Hepatocyte (in vitro differentiated cells): ENCODE measurements around the gene MCL1.

Source experiments
- CTCF ChIP-seq: fragments of 200-600 bp; sonication (generic); IDR thresholded peaks from 2 replicates; pipeline ENCODE4 v1.5.1; 2016; ENCODE audit warnings: antibody characterized with exemption, mild to moderate bottlenecking; ENCODE audit not compliant: poor library complexity
- EZH2 ChIP-seq: fragments of 200-600 bp; sonication (generic); IDR thresholded peaks from 2 replicates; pipeline ENCODE4 v1.6.1; 2016; ENCODE audit warnings: antibody characterized with exemption, mild to moderate bottlenecking, borderline replicate concordance

GRCh38 chr1:150530491-150531159, 48.8 kb downstream of the MCL1 start:
- TF ChIP-seq EZH2 (no peak), CTCF (no peak)
